Upper lobe of right lung (tissue), 1 donor: ENCODE data around the gene ARHGAP44. TPM values are rescaled to one million over a fixed set of nuclear protein-coding genes. Genes with fewer than 3 reads are reported as not detected.

ENCODE experiments used
- ATAC-seq: fragments of 200-7000 bp; cut with Tn5 transposase; one replicate; pipeline ENCODE4 v1.9.1; 2020; ENCODE audit warnings: mild to moderate bottlenecking, moderate library complexity
- DNase-seq: peaks from one replicate; pipeline ENCODE4 v3.0.0-alpha.2; 2020
- H3K27ac ChIP-seq: fragments of 200-600 bp; one replicate; pipeline ENCODE4 v1.8.0; 2022
- H3K27me3 ChIP-seq: fragments of 200-600 bp; one replicate; pipeline ENCODE4 v1.8.0; 2022; ENCODE audit warnings: mild to moderate bottlenecking
- H3K36me3 ChIP-seq: fragments of 200-600 bp; one replicate; pipeline ENCODE4 v1.8.0; 2022
- H3K4me1 ChIP-seq: fragments of 200-600 bp; one replicate; pipeline ENCODE4 v1.8.0; 2022
- H3K4me3 ChIP-seq: fragments of 200-600 bp; one replicate; pipeline ENCODE4 v1.8.0; 2022; ENCODE audit warnings: mild to moderate bottlenecking
- H3K9me3 ChIP-seq: fragments of 200-600 bp; one replicate; pipeline ENCODE4 v1.8.0; 2022
- CTCF ChIP-seq: fragments of 200-600 bp; IDR thresholded peaks from one replicate; pipeline ENCODE4 v1.8.0; 2022; ENCODE audit warnings: antibody characterized with exemption
- intact Hi-C: fragments of 100-400 bp; cut with DNase I; formaldehyde crosslinking; loops from one replicate; pipeline ENCODE4 v1.11.0; 2022
- total RNA-seq: library from RNA; stranded (reverse); fragmentation: NEBNext Ultra II Directional; extraction: Animal tissue kit (Norgen Biotek cat#: 25700); gene quantifications from one replicate; pipeline ENCODE4 v1.2.1, GENCODE V29; 2021
- donor health status: DM: no; HTN: yes; CAD: no; lungs with severe emphysema.

Gene ARHGAP44
- total RNA-seq, 1 donor from 2014 or later, result 41.2 TPM

- intact Hi-C loops, result no loop called here
- no peak for ATAC-seq
- no peak overlapping the region for H3K4me3 ChIP-seq
- no peak for TF ChIP-seq CTCF
- H3K36me3 ChIP-seq, result no peaks in the 10 kb centered on the region
- peaks cover 7% of the 10 kb centered on the region for H3K9me3 ChIP-seq
- no peak overlapping the region for H3K27ac ChIP-seq
- no peak for DNase-seq
- H3K27me3 ChIP-seq, result no peaks in the 10 kb centered on the region
- H3K4me1 ChIP-seq, result no peaks in the 10 kb centered on the region
These were observed 17.3 kb downstream of the ARHGAP44 start for GRCh38 chr17:12806630-12807029.

- Histone ChIP-seq H3K27me3 (no peaks in the 10 kb centered on the region), H3K27ac (no peak overlapping the region), H3K36me3 (no peaks in the 10 kb centered on the region), H3K9me3 (peaks cover 7% of the 10 kb centered on the region), H3K4me1 (no peaks in the 10 kb centered on the region), H3K4me3 (no peak overlapping the region)
- DNase-seq, result no peak
- TF ChIP-seq CTCF, result no peak
- intact Hi-C loops, result no loop called here
- no peak for ATAC-seq
These were observed 19.4 kb downstream of the ARHGAP44 start for GRCh38 chr17:12808723-12809122.

- Histone ChIP-seq H3K4me3 (no peak overlapping the region), H3K27me3 (no peaks in the 10 kb centered on the region), H3K27ac (no peak overlapping the region), H3K9me3 (peaks cover 7% of the 10 kb centered on the region), H3K4me1 (no peaks in the 10 kb centered on the region), H3K36me3 (no peaks in the 10 kb centered on the region)
- intact Hi-C loops, result no loop called here
- ATAC-seq (no peak), DNase-seq (no peak)
- TF ChIP-seq CTCF, result no peak
These were observed 23.6 kb downstream of the ARHGAP44 start for GRCh38 chr17:12812877-12813276.

- intact Hi-C loops, result no loop called here
- H3K4me1 ChIP-seq, result no peaks in the 10 kb centered on the region
- ATAC-seq, result no peak
- peaks cover 3% of the 10 kb centered on the region for H3K9me3 ChIP-seq
- no peak for DNase-seq
- H3K36me3 ChIP-seq, result no peaks in the 10 kb centered on the region
- no peak for TF ChIP-seq CTCF
- no peaks in the 10 kb centered on the region for H3K27me3 ChIP-seq
- no peak overlapping the region for H3K27ac ChIP-seq
- H3K4me3 ChIP-seq, result no peak overlapping the region
These were observed 24.4 kb downstream of the ARHGAP44 start for GRCh38 chr17:12813664-12814063.

GRCh38 chr17:12814718-12815117 lies 25.4 kb downstream of the ARHGAP44 start:
- no peaks in the 10 kb centered on the region for H3K27me3 ChIP-seq
- no peak for TF ChIP-seq CTCF
- H3K4me1 ChIP-seq, result no peaks in the 10 kb centered on the region
- no peak overlapping the region for H3K4me3 ChIP-seq
- intact Hi-C loops, result no loop called here
- H3K27ac ChIP-seq, result no peak overlapping the region
- no peak for ATAC-seq
- DNase-seq, result no peak
- H3K9me3 ChIP-seq, result no peaks in the 10 kb centered on the region
- H3K36me3 ChIP-seq, result no peaks in the 10 kb centered on the region

GRCh38 chr17:12815642-12816141 lies 26.4 kb downstream of the ARHGAP44 start:
- no peak for TF ChIP-seq CTCF
- Histone ChIP-seq H3K27me3 (no peaks in the 10 kb centered on the region), H3K9me3 (no peaks in the 10 kb centered on the region), H3K27ac (no peak overlapping the region), H3K4me3 (no peak overlapping the region), H3K36me3 (no peaks in the 10 kb centered on the region), H3K4me1 (no peaks in the 10 kb centered on the region)
- intact Hi-C loops, result no loop called here
- ATAC-seq (no peak), DNase-seq (no peak)
